ENCODE measurements around the gene PATL1. TPM values are rescaled to one million over a fixed set of nuclear protein-coding genes. Genes with fewer than 3 reads are reported as not detected.
"Not testable (repeated sequence)": the region's sequence is repeated elsewhere in the genome, so short reads cannot be mapped to it uniquely, and the experiment has no call there.

The PATL1 gene
- polyA plus RNA-seq, 1 donor (not counting 4 experiments of a cell fraction or from before 2014, with no cell fraction given), result 31.1 TPM

DNA sequence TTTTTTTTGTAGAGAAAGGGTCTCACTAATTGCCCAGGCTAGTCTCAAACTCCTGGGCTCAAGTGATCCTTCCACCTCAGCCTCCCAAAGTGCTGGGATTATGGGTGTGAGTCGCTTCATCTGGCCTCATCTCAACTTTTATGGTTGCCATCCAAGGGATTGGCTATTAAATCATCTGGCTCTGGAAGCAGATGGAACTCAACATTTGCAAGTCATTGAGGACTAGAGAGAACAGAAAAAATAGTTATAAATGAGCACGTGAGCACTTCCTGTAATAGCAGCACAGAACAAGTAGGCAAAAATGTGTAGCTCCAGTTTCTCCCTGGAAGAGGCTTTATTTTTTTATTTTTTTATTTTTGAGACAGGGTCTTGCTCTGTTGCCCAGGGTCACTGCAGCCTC, 22.3 kb upstream of the PATL1 start:
- Histone ChIP-seq H3K36me3 (ENCODE audit: control insufficient read depth in 2 of 2, extremely low read depth in 1 of 2, insufficient read depth in 2 of 2, low read length in 2 of 2) (no peaks in the 10 kb centered on the region), H3K4me1 (ENCODE audit: control insufficient read depth, extremely low read depth, insufficient read depth, low read length) (no peaks in the 10 kb centered on the region), H3K27me3 (ENCODE audit: control insufficient read depth, extremely low read depth, insufficient read depth, low read length) (no peaks in the 10 kb centered on the region), H3K79me2 (ENCODE audit: control insufficient read depth, insufficient read depth, low read length) (no peaks in the 10 kb centered on the region), H3K9me1 (ENCODE audit: control insufficient read depth, extremely low read depth, insufficient read depth, low read length) (no peaks in the 10 kb centered on the region), H3K4me2 (ENCODE audit: control insufficient read depth, extremely low read depth, insufficient read depth, low read depth, low read length) (no peak overlapping the region), H3K27ac (ENCODE audit: control insufficient read depth, insufficient read depth, low read length) (no peak overlapping the region), H3K9me3 (ENCODE audit: control insufficient read depth, low read depth, low read length) (no peaks in the 10 kb centered on the region), H2AFZ (ENCODE audit: control insufficient read depth, low read length) (no peak overlapping the region), H3K4me3 (ENCODE audit: control insufficient read depth in 2 of 3, extremely low read depth in 1 of 3, insufficient read depth in 2 of 3, low read depth in 1 of 3, low read length in 3 of 3) (no peak overlapping the region), H3K9ac (ENCODE audit: control insufficient read depth, extremely low read depth, insufficient read depth, low read length) (no peak overlapping the region), H4K20me1 (ENCODE audit: control insufficient read depth, extremely low read depth, insufficient read depth, low read length) (no peaks in the 10 kb centered on the region)
- dilution Hi-C loops (cut with MboI; ENCODE audit: extremely low pct_ligation_motif_present, low sequenced_read_pairs), result no loop called here
- no peak for FAIRE-seq
- TF ChIP-seq CTCF (optimal IDR thresholded peaks at IDR 0.05 in 1 of 3, IDR thresholded peaks at IDR 0.05 in 1 of 3, conservative IDR thresholded peaks at IDR 0.05 in 1 of 3; ENCODE audit: extremely low read depth in 1 of 3, insufficient read depth in 2 of 3, low read length in 3 of 3) (no peak), EZH2 (IDR thresholded peaks at IDR 0.05; ENCODE audit: low read length) (no peak)
- no peak for DNase-seq (ENCODE audit: low read depth, low spot score)

DNA sequence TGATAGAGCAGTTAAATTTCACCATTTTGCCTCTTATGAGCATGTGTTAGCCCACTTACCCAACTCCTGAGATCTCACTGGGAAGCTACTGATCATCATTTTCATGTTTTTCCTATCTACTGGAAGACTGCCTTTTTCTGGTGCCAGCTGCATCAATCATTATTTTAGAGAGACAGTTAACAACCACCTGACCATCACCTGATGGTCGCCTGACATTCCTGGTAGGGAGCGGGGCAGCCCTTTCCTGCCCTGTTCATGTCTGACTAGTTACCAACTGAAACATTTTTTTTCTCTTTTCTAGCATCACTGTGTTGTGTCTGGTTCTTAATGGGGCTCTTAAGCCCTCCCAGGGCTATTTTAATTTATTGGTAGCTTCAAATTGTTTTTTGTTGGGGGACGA, 20.2 kb upstream of the PATL1 start:
- no peak overlapping the region for H3K4me2 ChIP-seq (ENCODE audit: control insufficient read depth, extremely low read depth, insufficient read depth, low read depth, low read length)
- no peaks in the 10 kb centered on the region for H3K4me1 ChIP-seq (ENCODE audit: control insufficient read depth, extremely low read depth, insufficient read depth, low read length)
- H3K36me3 ChIP-seq (ENCODE audit: control insufficient read depth in 2 of 2, extremely low read depth in 1 of 2, insufficient read depth in 2 of 2, low read length in 2 of 2), result no peaks in the 10 kb centered on the region
- TF ChIP-seq EZH2 (IDR thresholded peaks at IDR 0.05; ENCODE audit: low read length) (no peak), CTCF (optimal IDR thresholded peaks at IDR 0.05 in 1 of 3, IDR thresholded peaks at IDR 0.05 in 1 of 3, conservative IDR thresholded peaks at IDR 0.05 in 1 of 3; ENCODE audit: extremely low read depth in 1 of 3, insufficient read depth in 2 of 3, low read length in 3 of 3) (no peak)
- no peak for DNase-seq (ENCODE audit: low read depth, low spot score)
- no peak overlapping the region for H2AFZ ChIP-seq (ENCODE audit: control insufficient read depth, low read length)
- H3K27me3 ChIP-seq (ENCODE audit: control insufficient read depth, extremely low read depth, insufficient read depth, low read length), result no peaks in the 10 kb centered on the region
- dilution Hi-C loops (cut with MboI; ENCODE audit: extremely low pct_ligation_motif_present, low sequenced_read_pairs), result no loop called here
- no peaks in the 10 kb centered on the region for H3K9me3 ChIP-seq (ENCODE audit: control insufficient read depth, low read depth, low read length)
- H4K20me1 ChIP-seq (ENCODE audit: control insufficient read depth, extremely low read depth, insufficient read depth, low read length), result no peaks in the 10 kb centered on the region
- FAIRE-seq, result no peak
- no peak overlapping the region for H3K27ac ChIP-seq (ENCODE audit: control insufficient read depth, insufficient read depth, low read length)
- no peaks in the 10 kb centered on the region for H3K79me2 ChIP-seq (ENCODE audit: control insufficient read depth, insufficient read depth, low read length)
- H3K9me1 ChIP-seq (ENCODE audit: control insufficient read depth, extremely low read depth, insufficient read depth, low read length), result no peaks in the 10 kb centered on the region
- no peak overlapping the region for H3K4me3 ChIP-seq (ENCODE audit: control insufficient read depth in 2 of 3, extremely low read depth in 1 of 3, insufficient read depth in 2 of 3, low read depth in 1 of 3, low read length in 3 of 3)
- no peak overlapping the region for H3K9ac ChIP-seq (ENCODE audit: control insufficient read depth, extremely low read depth, insufficient read depth, low read length)

- H3K27ac ChIP-seq (ENCODE audit: control insufficient read depth, insufficient read depth, low read length); H3K36me3 ChIP-seq (ENCODE audit: control insufficient read depth in 2 of 2, extremely low read depth in 1 of 2, insufficient read depth in 2 of 2, low read length in 2 of 2); DNase-seq (ENCODE audit: low read depth, low spot score); H3K4me2 ChIP-seq (ENCODE audit: control insufficient read depth, extremely low read depth, insufficient read depth, low read depth, low read length); H3K9me3 ChIP-seq (ENCODE audit: control insufficient read depth, low read depth, low read length); FAIRE-seq; H3K4me3 ChIP-seq (ENCODE audit: control insufficient read depth in 2 of 3, extremely low read depth in 1 of 3, insufficient read depth in 2 of 3, low read depth in 1 of 3, low read length in 3 of 3); H3K27me3 ChIP-seq (ENCODE audit: control insufficient read depth, extremely low read depth, insufficient read depth, low read length); H2AFZ ChIP-seq (ENCODE audit: control insufficient read depth, low read length); dilution Hi-C loops (cut with MboI; ENCODE audit: extremely low pct_ligation_motif_present, low sequenced_read_pairs); H3K4me1 ChIP-seq (ENCODE audit: control insufficient read depth, extremely low read depth, insufficient read depth, low read length); H3K9me1 ChIP-seq (ENCODE audit: control insufficient read depth, extremely low read depth, insufficient read depth, low read length); H3K79me2 ChIP-seq (ENCODE audit: control insufficient read depth, insufficient read depth, low read length); H3K9ac ChIP-seq (ENCODE audit: control insufficient read depth, extremely low read depth, insufficient read depth, low read length); H4K20me1 ChIP-seq (ENCODE audit: control insufficient read depth, extremely low read depth, insufficient read depth, low read length): not testable (repeated sequence)
Measured at GRCh38 chr11:59681260-59681725, 12.5 kb upstream of the PATL1 start.
